ENCODE measurements around the gene NTSR1. TPM values are rescaled to one million over a fixed set of nuclear protein-coding genes. Genes with fewer than 3 reads are reported as not detected.

The NTSR1 gene
- total RNA-seq, 1 experiment from 2014 or later = 44.1 TPM

GRCh38 chr20:62704341-62704948 lies 4.2 kb upstream of the NTSR1 start:
- H3K27me3 ChIP-seq (ENCODE audit: control insufficient read depth, insufficient read depth, low read length) = no peaks in the 10 kb centered on the region
- in situ Hi-C loops (cut with HindIII; ENCODE audit: low pct_unique_long_range_greater_than_20kb, low sequenced_read_pairs) (no loop called here), intact Hi-C loops (cut with micrococcal nuclease; ENCODE audit: unreplicated experiment) (loop anchor here (5.0 kb wide), 1 partner anchor 37 kb away; no protein-coding TSS in a partner anchor)
- POLR2A ChIA-PET = interaction anchor here (0.6 kb wide), 2 partner anchors 15 to 28 kb away, joined by 5 to 6 read pairs; no protein-coding TSS in a partner anchor
- ATAC-seq (peak; percentile 44), DNase-seq (ENCODE audit: low read depth, low spot score) (peak; percentile 77)
- CTCF ChIA-PET = interaction anchor here (0.9 to 2.2 kb wide), 2 partner anchors 85 to 90 kb away, joined by 4 to 13 read pairs; no protein-coding TSS in a partner anchor
- TF ChIP-seq POLR2AphosphoS5 (IDR thresholded peaks at IDR 0.05; ENCODE audit: low read depth, low read length) (0 out of 2 replicates have a peak, but pooled peaks have one; percentile 36), SIN3A (IDR thresholded peaks at IDR 0.05; ENCODE audit: borderline replicate concordance, insufficient read depth, low read depth, low read length) (no peak)
- TF ChIP-seq, protein P1, sequence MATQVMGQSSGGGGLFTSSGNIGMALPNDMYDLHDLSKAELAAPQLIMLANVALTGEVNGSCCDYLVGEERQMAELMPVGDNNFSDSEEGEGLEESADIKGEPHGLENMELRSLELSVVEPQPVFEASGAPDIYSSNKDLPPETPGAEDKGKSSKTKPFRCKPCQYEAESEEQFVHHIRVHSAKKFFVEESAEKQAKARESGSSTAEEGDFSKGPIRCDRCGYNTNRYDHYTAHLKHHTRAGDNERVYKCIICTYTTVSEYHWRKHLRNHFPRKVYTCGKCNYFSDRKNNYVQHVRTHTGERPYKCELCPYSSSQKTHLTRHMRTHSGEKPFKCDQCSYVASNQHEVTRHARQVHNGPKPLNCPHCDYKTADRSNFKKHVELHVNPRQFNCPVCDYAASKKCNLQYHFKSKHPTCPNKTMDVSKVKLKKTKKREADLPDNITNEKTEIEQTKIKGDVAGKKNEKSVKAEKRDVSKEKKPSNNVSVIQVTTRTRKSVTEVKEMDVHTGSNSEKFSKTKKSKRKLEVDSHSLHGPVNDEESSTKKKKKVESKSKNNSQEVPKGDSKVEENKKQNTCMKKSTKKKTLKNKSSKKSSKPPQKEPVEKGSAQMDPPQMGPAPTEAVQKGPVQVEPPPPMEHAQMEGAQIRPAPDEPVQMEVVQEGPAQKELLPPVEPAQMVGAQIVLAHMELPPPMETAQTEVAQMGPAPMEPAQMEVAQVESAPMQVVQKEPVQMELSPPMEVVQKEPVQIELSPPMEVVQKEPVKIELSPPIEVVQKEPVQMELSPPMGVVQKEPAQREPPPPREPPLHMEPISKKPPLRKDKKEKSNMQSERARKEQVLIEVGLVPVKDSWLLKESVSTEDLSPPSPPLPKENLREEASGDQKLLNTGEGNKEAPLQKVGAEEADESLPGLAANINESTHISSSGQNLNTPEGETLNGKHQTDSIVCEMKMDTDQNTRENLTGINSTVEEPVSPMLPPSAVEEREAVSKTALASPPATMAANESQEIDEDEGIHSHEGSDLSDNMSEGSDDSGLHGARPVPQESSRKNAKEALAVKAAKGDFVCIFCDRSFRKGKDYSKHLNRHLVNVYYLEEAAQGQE (IDR thresholded peaks at IDR 0.05; ENCODE audit: insufficient read depth in 1 of 2, low read depth in 2 of 2, low read length in 1 of 2) = no peak
- TF ChIP-seq, protein P2, sequence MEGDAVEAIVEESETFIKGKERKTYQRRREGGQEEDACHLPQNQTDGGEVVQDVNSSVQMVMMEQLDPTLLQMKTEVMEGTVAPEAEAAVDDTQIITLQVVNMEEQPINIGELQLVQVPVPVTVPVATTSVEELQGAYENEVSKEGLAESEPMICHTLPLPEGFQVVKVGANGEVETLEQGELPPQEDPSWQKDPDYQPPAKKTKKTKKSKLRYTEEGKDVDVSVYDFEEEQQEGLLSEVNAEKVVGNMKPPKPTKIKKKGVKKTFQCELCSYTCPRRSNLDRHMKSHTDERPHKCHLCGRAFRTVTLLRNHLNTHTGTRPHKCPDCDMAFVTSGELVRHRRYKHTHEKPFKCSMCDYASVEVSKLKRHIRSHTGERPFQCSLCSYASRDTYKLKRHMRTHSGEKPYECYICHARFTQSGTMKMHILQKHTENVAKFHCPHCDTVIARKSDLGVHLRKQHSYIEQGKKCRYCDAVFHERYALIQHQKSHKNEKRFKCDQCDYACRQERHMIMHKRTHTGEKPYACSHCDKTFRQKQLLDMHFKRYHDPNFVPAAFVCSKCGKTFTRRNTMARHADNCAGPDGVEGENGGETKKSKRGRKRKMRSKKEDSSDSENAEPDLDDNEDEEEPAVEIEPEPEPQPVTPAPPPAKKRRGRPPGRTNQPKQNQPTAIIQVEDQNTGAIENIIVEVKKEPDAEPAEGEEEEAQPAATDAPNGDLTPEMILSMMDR (IDR thresholded peaks at IDR 0.05) = peak; percentile 26; the same call in 1 of the 2 replicates
- BruUV-seq (replicated peaks) = no TSS peak
- no peaks in the 10 kb centered on the region for H3K9me3 ChIP-seq (ENCODE audit: control insufficient read depth, insufficient read depth, low read depth, low read length)
- no peaks in the 10 kb centered on the region; the same call in 1 of the 2 replicates for H3K36me3 ChIP-seq (ENCODE audit: control insufficient read depth, insufficient read depth, low read length)
- peak overlapping the region in 1 of 2 experiments; percentile 32; a peak in 2 of 4 replicates for H3K4me3 ChIP-seq (ENCODE audit: low read depth in 2 of 2, low read length in 2 of 2)
- peak overlapping the region; percentile 91 for H3K27ac ChIP-seq (ENCODE audit: low read length)
- peaks cover 70% of the 10 kb centered on the region for H3K4me1 ChIP-seq (ENCODE audit: control insufficient read depth, insufficient read depth, low read length)

DNA sequence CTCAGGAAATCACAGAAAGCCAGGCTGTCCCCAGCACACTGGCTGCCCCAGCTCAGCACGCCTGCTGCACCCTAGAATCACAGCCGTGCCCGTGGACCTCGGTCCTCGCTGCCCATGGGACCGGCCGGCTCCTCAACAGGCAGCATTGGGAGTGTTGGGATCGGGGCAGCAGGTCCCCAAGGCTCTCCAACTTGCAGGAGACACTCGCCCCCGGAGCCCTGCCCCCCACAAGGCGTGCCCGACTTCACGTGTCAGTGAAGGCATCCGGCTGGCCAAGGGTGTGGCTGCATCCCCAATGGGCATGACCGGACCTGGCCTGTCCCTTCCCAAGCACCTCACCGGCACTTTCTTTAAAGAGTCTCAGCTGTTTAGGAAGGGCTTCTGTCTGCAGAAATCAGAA lies 3.0 kb upstream of the NTSR1 start:
- DNase-seq (ENCODE audit: low read depth, low spot score) (no peak), ATAC-seq (no peak)
- POLR2A ChIA-PET = no interaction called here
- Histone ChIP-seq H3K9me3 (ENCODE audit: control insufficient read depth, insufficient read depth, low read depth, low read length) (no peaks in the 10 kb centered on the region), H3K4me1 (ENCODE audit: control insufficient read depth, insufficient read depth, low read length) (peaks cover 70% of the 10 kb centered on the region), H3K36me3 (ENCODE audit: control insufficient read depth, insufficient read depth, low read length) (peaks cover 3% of the 10 kb centered on the region; the same call in 1 of the 2 replicates), H3K27ac (ENCODE audit: low read length) (peak overlapping the region; percentile 91), H3K27me3 (ENCODE audit: control insufficient read depth, insufficient read depth, low read length) (no peaks in the 10 kb centered on the region), H3K4me3 (ENCODE audit: low read depth in 2 of 2, low read length in 2 of 2) (no peak overlapping the region)
- CTCF ChIA-PET = interaction anchor here (0.9 kb wide), 2 partner anchors 86 to 102 kb away, joined by 3 read pairs; no protein-coding TSS in a partner anchor
- TF ChIP-seq TCF7L2 (IDR thresholded peaks at IDR 0.05; ENCODE audit: low read depth, low read length) (no peak), SIN3A (IDR thresholded peaks at IDR 0.05; ENCODE audit: borderline replicate concordance, insufficient read depth, low read depth, low read length) (no peak)
- TF ChIP-seq, protein P2 (IDR thresholded peaks at IDR 0.05) = no peak
- intact Hi-C loops (cut with micrococcal nuclease; ENCODE audit: unreplicated experiment) (no loop called here), in situ Hi-C loops (cut with HindIII; ENCODE audit: low pct_unique_long_range_greater_than_20kb, low sequenced_read_pairs) (no loop called here)
- no TSS peak for BruUV-seq (replicated peaks)

Data from Panc1 (cell line).